GM13976 (cell line): ENCODE measurements around the gene GRK5.

Source experiments
- DNase-seq: peaks from one replicate; pipeline ENCODE4 v3.0.0; 2012; ENCODE audit warnings: low spot score
- CTCF ChIP-seq: IDR thresholded peaks from 2 replicates; pipeline ENCODE4 v1.5.1; 2012; ENCODE audit warnings: borderline replicate concordance, mild to moderate bottlenecking; ENCODE audit not compliant: insufficient read depth; ENCODE audit errors: extremely low read depth, missing control alignments, control extremely low read depth
- in situ Hi-C: fragments of 300-500 bp; cut with MboI; formaldehyde crosslinking; loops from one replicate; pipeline ENCODE4 v1.12.0; 2022; ENCODE audit warnings: low sequenced_read_pairs, mixed read lengths, inconsistent platforms; ENCODE audit not compliant: unreplicated experiment

Gene GRK5

GRCh38 chr10:119410361-119411116 lies 203.2 kb downstream of the GRK5 start:
- in situ Hi-C loops: loop anchor here (10.0 kb wide), 1 partner anchor 216 kb away; no protein-coding TSS in a partner anchor
- DNase-seq: no peak
- TF ChIP-seq CTCF: no peak

- no peak for TF ChIP-seq CTCF
- in situ Hi-C loops: loop anchor here (10.0 kb wide), 1 partner anchor 218 kb away; no protein-coding TSS in a partner anchor
- DNase-seq: no peak
Measured at GRCh38 chr10:119412244-119413092, 205.1 kb downstream of the GRK5 start.

- no peak for TF ChIP-seq CTCF
- no peak for DNase-seq
- in situ Hi-C loops: loop anchor here (10.0 kb wide), 1 partner anchor 218 kb away; no protein-coding TSS in a partner anchor
Measured at GRCh38 chr10:119413093-119413453, 205.7 kb downstream of the GRK5 start.

- in situ Hi-C loops: loop anchor here (10.0 kb wide), 1 partner anchor 219 kb away; no protein-coding TSS in a partner anchor
- DNase-seq: no peak
- no peak for TF ChIP-seq CTCF
Measured at GRCh38 chr10:119413471-119414080, 206.2 kb downstream of the GRK5 start.

GRCh38 chr10:119414081-119414611 lies 206.8 kb downstream of the GRK5 start:
- no peak for TF ChIP-seq CTCF
- DNase-seq: no peak
- in situ Hi-C loops: loop anchor here (10.0 kb wide), 1 partner anchor 219 kb away; no protein-coding TSS in a partner anchor

GRCh38 chr10:119415121-119415520 lies 207.8 kb downstream of the GRK5 start:
- in situ Hi-C loops: loop anchor here (10.0 kb wide), 1 partner anchor 220 kb away; no protein-coding TSS in a partner anchor
- DNase-seq: no peak
- TF ChIP-seq CTCF: no peak
